DMS79 treated with DMSO at 0.1 percent for 48 hours (cell line): ENCODE data around the gene NDUFB10.
"Not testable (repeated sequence)": the region's sequence is repeated elsewhere in the genome, so short reads cannot be mapped to it uniquely, and the experiment has no call there.

Experiments
- DNase-seq: peaks from one replicate; lab custom pipeline; 2025; lab: John Stamatoyannopoulos, UW

NDUFB10 gene

DNA sequence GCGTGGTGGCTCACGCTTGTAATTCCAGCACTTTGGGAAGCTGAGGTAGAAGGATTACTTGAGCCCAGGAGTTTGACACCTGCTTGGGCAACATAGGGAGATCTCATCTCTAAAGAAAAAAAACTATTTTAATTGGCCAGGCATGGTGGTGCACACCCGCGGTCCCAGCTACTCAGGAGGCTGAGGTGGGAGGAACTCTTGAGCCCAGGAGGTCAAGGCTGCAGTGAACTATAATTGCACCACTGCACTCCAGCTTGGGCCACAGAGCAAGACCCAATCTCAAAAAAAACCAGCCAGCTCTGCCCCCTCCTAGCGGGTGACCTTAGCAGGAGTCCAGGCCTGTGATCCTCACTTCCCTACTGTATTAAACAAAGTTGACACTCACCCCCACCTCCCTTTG, 35.2 kb upstream of the NDUFB10 start:
- no peak for DNase-seq

DNA sequence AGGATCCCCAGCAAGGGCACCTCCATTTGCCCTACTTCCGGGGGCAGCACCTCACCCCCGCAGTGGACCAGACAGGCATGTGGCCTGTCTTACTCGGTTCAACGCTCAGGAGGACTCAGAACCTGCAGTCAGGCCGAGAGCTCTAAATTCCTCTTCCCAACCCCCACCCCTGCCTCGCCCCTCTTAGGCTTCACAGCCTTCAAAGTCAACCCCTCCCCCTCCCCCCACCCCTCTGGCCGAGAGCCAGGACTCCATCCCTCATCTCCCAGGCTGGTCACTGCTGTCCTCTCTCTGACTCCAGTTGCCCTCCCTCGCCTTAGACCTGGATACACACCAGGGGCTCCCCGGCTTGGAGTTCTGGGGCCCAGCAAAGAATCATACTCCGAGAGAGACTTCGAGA, 33.1 kb upstream of the NDUFB10 start:
- no peak for DNase-seq

DNA sequence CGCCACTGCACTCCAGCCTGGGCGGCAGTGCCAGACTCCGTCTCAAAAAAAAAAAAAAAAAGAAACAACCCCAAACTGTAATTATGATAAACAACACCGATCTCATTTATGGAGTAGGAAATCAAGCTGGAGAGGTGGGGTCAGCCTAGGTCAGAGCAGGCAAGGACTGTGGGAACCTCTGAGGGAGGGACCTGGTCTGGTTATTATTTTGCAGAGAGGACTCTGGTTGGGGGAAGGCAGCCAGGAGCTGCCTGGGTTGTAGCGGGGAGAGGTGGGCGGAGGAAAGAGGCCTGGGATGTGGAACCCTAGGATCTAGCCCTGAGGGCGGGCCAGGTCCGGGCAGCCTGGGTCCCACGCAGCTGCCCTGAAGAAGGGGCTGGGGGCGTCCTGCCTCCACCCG, 30.2 kb upstream of the NDUFB10 start:
- peak; percentile 7 for DNase-seq

DNA sequence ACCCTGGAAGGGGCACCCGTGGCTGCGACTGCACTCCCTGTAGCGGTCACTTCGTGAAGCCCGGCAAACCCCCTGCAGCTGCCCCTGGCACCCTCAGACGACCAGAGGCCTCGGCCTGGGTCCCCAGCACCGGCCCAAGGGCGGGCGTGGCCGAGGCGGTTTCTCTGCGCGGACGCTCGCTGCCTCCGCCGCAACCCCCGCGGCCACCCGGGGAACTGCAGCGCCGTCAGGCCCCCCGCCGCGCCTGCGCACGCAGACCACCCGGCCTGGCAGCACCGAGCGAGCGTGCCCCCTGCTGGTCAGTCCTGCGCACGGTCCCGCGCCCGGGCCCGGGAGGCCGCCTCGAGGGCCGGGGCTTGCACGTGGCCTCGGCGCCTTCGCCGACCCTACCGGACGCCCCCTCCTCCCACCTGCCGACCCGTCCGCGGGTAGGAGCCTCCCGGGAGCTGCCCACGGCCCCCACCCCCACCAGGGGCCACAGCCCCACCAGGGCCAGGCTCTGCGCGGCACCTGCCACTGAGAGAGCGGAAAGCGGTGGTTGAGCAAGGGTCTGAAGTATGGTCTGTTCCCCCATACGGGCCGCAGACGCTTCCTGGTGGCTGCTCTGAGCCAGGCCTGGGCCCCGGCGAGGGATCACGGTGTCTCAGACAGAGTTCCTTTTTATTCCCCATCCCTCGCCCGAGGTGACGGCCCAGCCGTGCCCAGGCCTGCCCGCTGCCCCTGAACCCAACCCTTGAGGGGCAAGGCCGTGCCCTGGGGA, 29.6 kb upstream of the NDUFB10 start:
- peak; percentile 61 for DNase-seq

DNA sequence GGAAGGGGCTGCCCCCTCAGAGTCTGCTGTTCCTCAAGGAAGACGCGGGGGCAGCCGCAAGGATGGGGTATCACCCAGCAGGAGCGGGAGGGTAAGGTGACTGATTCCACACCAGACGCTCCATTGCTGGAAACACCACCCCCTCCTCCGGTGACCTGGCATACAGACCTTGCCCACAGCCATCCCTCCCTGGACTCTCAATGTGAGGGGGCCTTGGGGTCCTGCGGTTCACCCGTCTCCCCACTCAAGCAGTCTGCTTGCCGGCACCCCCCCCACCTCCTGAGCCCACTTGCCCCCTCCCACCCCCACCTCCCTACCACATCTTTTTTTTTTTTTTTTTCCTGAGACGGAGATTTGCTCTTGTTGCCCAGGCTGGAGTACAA, 29.0 kb upstream of the NDUFB10 start:
- no peak for DNase-seq

DNA sequence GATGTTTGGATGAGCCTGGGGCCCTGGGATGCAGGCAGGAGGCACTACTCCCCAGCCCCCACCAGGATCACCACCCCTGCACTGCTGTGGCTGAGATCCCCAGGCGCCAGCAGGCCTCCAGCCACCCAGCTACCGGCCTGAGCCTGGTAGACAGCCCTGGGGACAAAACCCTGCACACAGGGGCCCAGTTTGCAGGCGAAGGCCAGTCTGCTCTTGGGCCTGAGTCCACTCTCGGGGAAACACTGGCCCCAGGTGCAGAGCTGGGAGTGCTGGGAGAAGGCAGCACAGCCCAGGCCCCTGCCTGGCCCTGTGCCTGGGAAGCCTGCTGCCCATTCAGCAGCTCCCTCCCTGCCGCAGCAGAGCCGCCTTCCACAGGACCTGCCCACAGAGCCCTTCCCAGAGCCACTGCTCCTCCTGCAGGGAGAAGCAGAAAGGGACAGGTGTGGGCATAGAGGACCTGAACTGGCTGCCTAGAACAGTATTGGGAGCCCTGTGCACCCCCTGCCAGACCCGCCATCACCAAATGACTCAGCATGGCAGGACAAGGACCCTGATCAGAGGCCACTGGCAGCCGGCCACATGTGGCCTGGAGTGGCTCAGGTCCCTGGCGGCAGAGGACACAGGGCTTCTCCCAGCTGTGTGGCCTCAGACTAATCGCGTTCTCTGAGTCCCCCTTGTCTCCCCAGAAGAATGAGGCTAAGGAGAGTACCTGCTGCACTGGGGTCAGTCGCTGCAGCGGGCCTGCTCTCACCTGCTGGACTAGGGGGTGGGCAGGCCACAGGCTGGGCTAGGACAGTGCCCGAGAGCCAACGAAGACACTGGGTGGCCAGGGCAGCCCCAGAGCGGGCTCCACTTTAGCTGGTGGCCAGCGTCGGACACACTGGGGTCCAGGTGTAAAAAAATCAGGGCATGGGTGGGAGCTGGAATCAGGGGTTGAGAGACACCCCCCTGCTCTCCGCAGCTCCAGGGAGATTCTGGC, 27.0 kb upstream of the NDUFB10 start:
- no peak for DNase-seq

DNA sequence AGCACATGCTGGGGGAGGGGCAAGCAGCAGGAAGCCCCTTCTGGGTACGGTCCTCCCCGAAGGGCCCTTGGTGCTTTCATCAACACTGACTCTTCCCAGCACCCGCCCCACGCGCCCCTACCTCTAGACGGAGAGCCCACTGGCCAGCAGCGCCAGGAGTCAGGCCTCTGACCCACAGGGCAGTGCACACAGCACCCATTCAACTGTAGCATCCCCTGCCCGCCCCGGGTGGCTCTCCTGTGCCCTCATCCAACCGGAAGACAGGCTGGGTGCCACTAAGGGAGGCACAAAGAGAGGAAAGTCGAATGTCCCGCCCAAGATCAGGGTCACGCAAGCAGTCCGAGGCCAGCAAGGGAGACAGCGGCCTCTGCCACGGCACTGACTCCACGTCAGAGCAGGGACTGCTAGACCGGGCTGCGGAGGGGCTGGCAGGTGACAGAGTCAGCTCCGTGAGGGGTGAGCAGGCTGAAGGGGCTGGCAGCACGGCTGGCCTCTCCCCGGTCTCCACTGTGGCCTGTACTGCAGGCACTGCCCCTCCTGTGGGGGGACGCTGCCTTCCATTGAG, 26.2 kb upstream of the NDUFB10 start:
- DNase-seq, result no peak

DNA sequence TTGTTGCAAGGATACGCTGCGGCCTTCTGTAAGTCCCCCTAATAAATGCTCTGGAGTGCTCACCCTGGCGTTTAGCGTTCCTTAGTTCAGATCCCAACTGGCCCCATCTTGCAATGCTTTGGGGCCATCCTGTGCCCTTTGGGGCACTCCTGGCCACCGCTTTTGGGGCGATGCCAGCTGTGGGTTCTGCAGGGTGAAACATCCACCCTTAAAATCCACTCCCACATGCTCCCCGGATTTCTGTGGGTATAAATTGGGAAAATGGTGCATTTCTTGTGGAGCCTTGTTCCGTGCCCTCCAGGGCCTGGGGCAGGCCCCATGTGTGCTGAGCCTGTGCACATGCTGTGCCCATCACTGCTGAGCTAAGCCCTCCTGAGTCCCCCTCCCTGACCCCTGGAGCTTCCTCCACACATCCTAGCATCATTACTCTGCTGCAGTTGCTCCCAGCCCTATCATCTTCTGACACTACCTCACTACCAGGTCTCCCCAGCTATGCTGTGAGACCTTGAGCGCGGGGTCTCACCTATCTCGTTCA, 22.3 kb upstream of the NDUFB10 start:
- DNase-seq, result no peak

DNA sequence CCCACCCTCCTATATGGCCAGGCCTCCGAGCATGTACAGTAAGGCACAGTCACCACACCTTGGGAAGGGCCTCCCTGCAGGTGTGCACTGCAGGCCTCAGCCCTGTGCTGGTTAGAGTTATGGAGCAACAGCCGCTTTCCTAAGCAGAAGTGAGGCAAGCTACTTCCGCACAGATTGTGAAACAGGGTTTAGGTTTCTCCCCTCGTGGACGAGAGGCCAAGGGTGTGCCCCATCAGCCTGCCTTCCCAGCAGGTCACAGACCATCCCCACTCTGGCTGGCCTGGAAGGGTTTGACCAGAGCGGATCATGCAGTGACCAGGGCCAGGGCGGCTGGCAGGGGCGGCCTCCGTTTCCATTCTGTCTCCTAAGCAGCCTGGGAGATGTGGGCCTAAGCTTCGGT, 21.0 kb upstream of the NDUFB10 start:
- no peak for DNase-seq

DNA sequence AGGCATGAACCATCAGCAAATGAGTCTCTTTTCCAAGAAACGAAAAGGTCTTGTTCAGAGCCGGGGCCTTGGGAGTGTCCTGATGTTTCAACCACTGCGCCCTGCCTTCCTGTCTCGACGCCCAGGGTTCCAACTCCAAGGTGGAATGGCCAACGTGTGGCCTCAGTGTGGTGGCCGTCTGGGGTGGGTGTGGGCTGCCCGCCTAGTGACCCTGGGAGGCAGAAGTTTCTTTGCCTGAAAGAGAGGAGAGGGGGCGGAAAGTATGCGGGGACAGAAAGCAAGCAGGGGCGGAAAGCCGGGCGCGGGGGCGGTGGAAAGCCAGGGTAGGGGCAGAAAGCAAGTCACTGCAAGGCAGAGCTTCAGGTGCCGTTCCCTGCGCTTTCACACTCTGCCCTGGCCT, 20.4 kb upstream of the NDUFB10 start:
- no peak for DNase-seq

DNA sequence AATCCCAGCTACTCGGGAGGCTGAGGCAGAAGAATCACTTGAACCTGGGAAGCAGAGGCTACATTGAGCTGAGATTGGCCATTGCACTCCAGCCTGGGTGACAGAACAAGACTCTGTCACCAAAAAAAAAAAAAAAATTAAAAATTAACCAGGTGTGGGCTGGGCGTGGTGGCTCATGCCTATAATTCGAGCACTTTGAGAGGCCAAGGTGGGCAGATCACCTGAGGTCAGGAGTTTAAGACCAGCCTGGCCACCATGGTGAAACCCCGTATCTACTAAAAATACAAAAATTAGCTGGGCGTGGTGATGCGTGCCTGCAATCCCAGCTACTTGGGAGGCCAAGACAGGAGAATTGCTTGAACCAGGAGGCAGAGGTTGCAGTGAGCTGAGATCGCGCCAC, 19.5 kb upstream of the NDUFB10 start:
- not testable (repeated sequence) for DNase-seq

DNA sequence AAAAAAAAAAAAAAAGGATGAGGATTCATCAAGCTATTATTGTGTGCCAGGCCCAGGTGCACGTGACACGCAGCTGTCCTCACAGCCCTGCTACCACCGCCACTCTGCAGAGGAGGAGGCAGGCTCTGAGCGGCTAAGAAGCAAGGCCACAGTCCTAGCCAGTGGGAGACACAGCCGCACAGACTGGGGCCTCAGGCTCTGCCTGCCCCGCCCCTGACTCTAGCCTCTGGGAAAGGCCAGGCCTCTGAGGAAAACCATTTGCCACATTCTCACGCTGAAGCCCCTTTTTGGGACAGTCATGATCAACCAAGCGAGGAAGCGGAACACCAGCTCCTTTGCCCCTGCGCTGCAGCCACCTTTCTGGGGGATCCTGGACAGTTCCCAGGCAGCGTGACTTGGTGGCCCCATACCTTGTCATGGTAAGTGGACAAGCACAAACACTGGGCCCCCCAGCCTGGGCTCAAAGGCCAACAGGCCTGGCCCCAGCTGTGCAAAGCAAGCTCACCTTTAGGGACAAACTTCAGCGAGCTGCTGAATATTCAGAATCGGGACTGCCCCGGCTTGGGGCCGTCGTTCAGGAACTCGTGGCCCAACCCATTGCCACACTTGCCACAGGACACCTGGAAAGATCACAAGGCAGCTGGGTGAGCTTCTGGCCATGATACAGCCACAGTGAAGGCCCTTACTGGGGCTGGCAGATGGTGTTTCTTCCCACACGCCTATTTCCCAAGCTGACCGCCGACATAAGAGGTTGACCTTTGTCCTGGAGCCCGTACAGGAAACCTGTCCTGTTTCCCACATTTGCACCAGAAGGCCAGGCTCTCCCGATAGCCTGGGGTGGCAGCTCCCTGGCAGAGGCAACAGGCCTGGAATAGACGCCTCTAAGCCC, 18.8 kb upstream of the NDUFB10 start:
- no peak for DNase-seq

DNA sequence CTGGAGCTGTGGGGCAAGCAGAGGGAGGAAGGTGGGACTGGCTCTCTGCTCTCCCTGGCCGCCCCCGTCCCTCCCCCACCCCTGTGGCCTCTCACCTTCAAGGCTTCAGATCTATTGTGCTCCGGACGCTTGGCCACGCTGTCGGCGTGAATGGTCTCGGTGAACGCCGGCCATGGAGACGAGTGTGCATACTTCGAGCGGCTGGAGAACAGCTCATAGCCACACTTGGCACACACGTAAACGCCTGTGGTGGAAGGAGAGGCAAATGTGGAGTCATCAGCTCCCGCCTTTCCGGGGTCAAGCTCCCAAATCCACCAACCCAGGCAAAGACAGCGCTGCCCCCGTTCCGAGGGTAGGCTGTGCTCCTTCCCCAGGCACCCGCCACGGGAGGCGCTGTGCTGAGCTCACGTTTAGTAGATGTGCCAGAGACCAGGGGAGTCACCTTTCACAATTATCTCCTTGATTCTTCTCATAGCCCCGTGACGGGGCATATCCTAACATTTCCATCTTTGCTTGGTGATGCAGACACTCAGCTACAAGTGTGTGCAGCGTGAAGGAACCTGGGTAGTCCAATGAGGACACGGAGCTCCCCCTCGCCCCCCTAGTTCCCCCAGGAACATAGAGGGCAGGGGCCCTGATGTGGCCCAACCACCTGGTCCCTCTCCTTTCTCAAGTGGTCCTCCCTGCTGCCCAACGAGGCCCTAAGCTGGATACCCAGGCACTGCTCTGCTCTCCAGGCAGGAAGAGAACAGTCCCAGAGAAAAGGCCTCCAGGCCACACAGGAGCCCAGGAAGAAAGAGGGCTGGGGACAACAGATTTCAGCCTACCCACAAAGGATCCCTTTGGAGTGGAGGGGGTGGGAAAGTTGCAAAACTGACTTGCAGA, 17.9 kb upstream of the NDUFB10 start:
- no peak for DNase-seq

DNA sequence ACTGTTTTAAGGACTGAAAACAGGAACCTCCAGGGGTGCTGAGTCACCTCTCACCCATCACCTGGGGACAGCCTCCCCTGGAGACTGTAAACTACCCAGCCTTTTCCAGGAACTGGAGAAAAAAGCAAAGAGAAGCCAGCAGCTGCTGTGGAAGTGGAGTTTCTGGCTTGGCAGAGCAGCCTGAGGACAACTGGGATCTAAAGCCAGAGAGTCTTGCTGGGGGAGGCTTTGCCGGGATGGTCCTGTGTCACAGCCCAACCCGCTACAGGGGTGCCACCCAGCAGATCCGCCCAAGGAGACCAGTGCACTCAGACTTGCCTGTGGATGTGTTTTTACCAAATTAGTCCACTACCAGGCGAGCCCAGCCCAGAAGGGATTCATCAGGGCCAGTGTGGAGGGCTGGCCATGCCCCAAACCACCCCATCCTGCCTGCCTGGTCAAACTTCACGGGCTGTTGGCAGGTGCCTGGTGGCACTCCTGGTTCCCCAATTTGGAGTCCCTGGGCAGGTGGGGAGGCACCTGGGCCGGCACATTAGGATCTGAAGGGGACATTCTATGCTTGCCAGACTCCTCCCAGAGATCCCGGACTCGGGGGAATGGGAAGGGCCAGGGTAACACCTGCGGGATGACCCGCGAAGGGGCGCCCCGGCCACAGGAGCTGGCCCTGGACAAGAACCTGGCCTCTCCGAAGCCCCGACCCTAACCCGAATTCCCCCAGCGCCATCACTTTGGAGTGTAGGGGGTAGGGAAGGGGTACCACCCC, 17.1 kb upstream of the NDUFB10 start:
- no peak for DNase-seq

DNA sequence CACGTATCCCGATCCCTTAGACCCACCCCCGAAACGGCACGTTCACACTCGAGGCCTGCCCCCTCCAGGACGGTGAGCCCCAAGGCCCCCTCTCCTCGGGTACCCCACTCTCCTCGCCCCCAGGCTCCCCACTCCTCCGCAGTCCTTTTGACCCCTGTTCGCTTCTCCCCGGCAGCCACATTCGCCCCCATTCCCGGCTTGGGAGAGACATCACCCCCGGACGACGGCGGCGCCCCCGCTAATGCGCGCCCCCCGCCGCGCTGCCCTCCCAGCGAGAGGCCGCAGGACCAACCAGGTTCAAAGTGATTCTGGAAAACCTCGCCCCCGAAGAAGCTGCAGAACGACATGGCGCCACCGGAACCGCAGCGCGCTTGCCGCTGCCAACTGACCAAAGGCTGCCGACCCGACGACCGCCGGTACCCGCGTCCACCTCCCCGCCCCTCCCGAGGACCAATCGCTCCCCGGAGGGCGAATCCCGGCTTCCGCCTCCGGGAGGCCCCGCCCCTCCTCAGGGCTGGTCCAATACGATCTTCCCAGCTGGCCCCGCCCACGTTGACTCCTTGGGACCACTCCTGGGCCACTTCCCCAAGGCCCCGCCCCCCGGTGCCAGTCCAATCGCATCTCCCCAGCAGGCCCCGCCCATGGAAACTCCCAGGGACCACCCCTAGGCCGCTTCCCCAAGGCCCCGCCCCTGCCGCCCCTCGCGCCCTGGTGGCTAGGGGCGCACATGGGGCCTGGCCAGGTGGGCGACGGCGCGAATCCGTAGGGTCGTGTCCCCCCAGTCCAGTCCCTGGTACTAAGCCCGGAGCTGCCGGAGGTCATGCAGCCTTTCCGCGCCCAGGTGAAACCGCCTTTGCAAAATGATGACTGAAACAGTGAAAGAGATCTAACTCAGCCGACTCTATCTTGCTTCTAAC, 16.3 kb upstream of the NDUFB10 start, which contains the start of gene MSRB1:
Gene MSRB1, minus strand, starts transcription at position 390 of the 917 bp plus-strand sequence. Its CDS starts 43 bp downstream, at position 347.
- peak; percentile 84 for DNase-seq

DNA sequence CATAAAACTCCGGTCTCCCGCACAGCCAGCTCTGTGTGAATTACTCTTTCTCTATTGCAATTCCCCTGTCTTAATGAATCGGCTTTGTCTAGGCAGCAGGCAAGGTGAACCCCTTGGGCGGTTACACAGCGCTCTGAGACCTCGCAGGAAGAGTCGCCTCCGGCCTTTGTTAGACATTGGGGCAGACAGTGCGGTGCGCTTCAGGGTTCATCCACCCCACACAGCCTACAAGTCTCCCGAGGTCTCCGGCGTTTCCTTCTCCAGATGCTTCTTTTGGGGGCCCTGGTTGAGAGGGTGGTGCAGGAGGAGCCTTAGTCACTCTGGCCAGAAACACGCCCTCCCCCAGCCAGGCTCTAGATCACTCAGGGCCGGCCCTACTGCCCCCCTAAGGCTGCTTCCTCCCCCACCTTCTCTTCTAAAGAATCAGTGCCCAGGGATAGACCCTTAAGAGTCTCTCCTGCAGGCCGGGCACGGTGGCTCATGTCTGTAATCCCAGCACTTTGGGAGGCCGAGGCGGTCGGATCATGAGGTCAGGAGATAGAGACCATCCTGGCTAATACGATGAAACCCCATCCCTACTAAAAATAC, 14.6 kb upstream of the NDUFB10 start:
- no peak for DNase-seq

DNA sequence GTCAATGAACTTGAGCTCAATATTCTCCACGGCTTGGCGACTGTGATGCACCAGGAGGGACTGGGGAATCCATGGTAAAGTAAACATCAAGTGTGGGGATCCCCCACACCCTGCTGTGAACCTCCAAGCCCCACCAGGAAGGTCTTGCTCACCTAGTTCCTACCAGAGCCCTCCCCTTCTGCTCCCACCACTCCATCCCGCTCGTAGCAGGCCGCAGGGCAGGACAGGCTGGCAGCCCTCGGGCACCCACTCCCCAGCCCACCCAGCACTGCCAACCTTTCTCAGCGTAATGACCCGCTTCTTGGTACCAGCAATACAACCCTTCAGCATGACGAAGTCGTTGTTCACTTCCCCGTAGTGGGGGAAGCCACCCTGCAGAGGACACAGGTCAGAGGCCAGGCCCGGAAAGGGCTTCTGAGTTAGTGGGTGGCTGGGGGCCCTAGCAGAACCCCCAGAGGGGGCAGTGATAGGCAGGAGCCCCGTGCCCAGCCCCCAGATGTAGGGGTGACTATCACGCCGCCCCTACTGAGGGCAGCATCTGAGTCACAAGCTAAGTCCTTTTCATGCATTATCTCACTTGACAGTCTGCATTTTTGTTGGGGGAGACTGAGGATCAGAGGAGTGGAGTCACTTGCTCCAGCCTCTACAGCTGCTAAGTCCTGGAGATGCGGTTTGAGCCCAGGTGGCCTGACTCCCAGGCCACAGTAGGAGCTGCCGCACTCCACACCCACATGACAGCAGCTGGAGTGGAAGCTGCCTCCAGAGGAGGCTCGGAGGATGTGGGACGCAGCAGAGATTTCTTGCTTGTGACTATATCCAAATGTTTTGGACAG, 13.6 kb upstream of the NDUFB10 start:
- no peak for DNase-seq
